ENCODE measurements around the gene EPM2A.
"Not testable (repeated sequence)": the region's sequence is repeated elsewhere in the genome, so short reads cannot be mapped to it uniquely, and the experiment has no call there.

Gene EPM2A

GRCh38 chr6:145742472-145742871, 7.2 kb upstream of the EPM2A start:
- not testable (repeated sequence) for H3K36me3 Mint-ChIP-seq (ENCODE audit: low read depth); H3K27ac Mint-ChIP-seq; H3K4me3 Mint-ChIP-seq; H3K27me3 Mint-ChIP-seq (ENCODE audit: low read depth); H3K4me1 Mint-ChIP-seq (ENCODE audit: low read depth); H3K9me3 Mint-ChIP-seq

DNA sequence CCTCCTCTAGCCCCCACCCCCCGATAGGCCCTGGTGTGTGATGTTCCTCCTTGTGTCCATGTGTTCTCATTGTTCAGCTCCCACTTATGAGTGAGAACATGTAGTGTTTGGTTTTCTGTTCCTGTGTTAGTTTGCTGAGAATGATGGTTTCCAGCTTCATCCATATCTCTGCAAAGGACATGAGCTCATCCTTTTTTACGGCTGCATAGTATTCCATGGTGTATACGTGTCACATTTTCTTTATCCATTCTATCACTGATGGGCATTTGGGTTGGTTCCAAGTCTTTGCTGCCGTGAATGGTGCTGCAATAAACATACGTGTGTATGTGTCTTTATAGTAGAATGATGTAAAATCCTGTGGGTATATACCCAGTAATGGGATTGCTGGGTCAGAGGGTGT, 4.4 kb upstream of the EPM2A start:
- H3K36me3 Mint-ChIP-seq (ENCODE audit: low read depth); H3K4me3 Mint-ChIP-seq; H3K27ac Mint-ChIP-seq; H3K27me3 Mint-ChIP-seq (ENCODE audit: low read depth); H3K9me3 Mint-ChIP-seq; H3K4me1 Mint-ChIP-seq (ENCODE audit: low read depth): not testable (repeated sequence)

- Mint-ChIP-seq H3K4me3 (no peak overlapping the region), H3K36me3 (ENCODE audit: low read depth) (no peaks in the 10 kb centered on the region), H3K27me3 (ENCODE audit: low read depth) (no peaks in the 10 kb centered on the region), H3K9me3 (peaks cover 9% of the 10 kb centered on the region), H3K4me1 (ENCODE audit: low read depth) (peaks cover 4% of the 10 kb centered on the region), H3K27ac (no peak overlapping the region)
Measured at GRCh38 chr6:145738265-145738664, 2.9 kb upstream of the EPM2A start.

GRCh38 chr6:145736661-145737144, 1.4 kb upstream of the EPM2A start:
- peaks cover 9% of the 10 kb centered on the region for H3K9me3 Mint-ChIP-seq
- H3K4me3 Mint-ChIP-seq: peak overlapping the region; percentile 48
- H3K4me1 Mint-ChIP-seq (ENCODE audit: low read depth): peaks cover 4% of the 10 kb centered on the region
- no peaks in the 10 kb centered on the region for H3K36me3 Mint-ChIP-seq (ENCODE audit: low read depth)
- H3K27me3 Mint-ChIP-seq (ENCODE audit: low read depth): no peaks in the 10 kb centered on the region
- no peak overlapping the region for H3K27ac Mint-ChIP-seq

DNA sequence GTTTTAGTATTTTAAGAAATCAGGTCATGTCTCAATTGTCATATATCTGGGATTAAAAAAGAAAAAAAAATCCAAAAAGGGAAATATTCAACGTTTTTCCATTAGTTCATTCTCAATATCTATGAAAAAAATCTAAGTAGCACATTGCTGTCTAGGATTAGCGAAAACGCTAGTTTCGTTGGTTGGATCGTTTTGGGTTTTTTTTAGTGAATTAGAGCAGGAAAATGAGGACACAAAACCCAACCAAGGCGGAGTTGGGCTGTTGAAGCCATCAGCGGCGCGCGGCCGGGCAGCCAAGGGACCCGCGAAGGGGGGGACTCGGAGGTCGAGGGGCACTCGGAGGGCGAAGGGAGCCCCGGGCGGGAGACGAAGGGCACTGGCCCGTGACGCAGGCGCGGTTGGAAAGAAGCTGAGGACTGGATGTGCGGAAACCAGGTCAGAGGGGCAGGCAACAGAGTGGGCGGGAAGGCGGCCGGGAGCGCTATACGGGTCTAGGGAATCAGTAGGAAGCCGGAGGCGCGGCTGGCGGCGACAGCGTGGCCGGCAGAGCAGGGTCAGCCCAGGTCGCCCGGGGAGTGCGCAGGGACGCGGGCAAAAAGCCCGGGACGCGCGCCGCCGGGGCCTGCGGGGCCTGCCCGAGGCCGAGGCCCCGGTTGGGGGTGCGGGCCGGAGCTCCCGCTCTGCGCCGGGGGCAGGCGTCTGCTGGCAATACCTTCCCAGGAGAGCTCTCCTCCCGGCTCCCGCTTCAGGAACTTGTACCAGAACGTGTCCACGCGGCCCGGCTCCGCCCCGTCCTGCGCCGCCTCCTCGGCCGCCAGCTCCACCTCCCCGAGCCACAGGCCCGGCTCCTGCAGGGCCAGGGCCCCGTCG, 599 bp downstream of the EPM2A start:
- Mint-ChIP-seq H3K27ac (peak overlapping the region; percentile 93), H3K4me3 (peak overlapping the region; percentile 92), H3K36me3 (ENCODE audit: low read depth) (no peaks in the 10 kb centered on the region), H3K4me1 (ENCODE audit: low read depth) (peaks cover 4% of the 10 kb centered on the region), H3K27me3 (ENCODE audit: low read depth) (no peaks in the 10 kb centered on the region), H3K9me3 (peaks cover 8% of the 10 kb centered on the region)

DNA sequence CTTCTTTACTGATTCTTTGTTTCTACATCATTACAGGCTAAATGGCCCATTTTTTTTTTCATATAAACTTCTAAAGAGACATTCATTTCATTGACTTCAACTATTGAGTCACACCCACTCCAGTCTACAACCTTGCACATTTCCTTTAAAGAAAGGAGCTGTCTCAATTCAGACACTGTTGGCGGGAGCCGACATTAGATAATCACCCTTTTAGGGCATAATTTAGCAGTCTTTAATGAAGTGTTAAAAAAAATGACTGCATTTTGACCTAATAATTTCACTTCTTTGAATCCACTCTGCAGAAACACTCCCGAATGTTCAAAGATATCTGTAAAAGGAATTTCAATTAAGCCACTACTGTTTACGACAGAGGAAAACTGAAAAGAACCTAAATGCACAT, 1.5 kb downstream of the EPM2A start:
- no peak overlapping the region for H3K4me3 Mint-ChIP-seq
- no peaks in the 10 kb centered on the region for H3K27me3 Mint-ChIP-seq (ENCODE audit: low read depth)
- H3K9me3 Mint-ChIP-seq: peaks cover 11% of the 10 kb centered on the region
- H3K4me1 Mint-ChIP-seq (ENCODE audit: low read depth): peaks cover 4% of the 10 kb centered on the region
- no peak overlapping the region for H3K27ac Mint-ChIP-seq
- no peaks in the 10 kb centered on the region for H3K36me3 Mint-ChIP-seq (ENCODE audit: low read depth)

DNA sequence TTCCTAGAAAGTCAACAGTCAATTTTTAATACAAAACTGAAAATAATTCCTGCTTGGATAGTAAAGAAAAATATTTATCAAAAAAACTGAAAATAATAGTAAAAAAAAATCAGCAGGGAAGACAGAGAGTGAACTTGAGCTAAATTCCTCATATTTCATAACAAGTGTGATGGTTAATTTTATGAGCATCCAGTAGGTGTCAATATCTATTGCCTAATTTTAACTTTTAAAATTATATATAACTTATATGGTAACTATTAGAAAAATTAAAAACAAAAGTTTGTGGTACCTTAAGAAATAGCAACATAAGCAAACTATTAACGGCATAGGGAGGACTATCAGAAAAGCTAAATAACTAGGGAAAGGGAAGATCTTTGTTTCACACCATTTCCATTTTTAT, 2.1 kb downstream of the EPM2A start:
- H3K27ac Mint-ChIP-seq: no peak overlapping the region
- no peaks in the 10 kb centered on the region for H3K36me3 Mint-ChIP-seq (ENCODE audit: low read depth)
- H3K27me3 Mint-ChIP-seq (ENCODE audit: low read depth): no peaks in the 10 kb centered on the region

GRCh38 chr6:145731447-145731846, 3.9 kb downstream of the EPM2A start:
- H3K27me3 Mint-ChIP-seq (ENCODE audit: low read depth): no peaks in the 10 kb centered on the region
- no peak overlapping the region for H3K27ac Mint-ChIP-seq
- H3K4me3 Mint-ChIP-seq: no peak overlapping the region
- peaks cover 11% of the 10 kb centered on the region for H3K9me3 Mint-ChIP-seq
- H3K36me3 Mint-ChIP-seq (ENCODE audit: low read depth): no peaks in the 10 kb centered on the region
- peaks cover 4% of the 10 kb centered on the region for H3K4me1 Mint-ChIP-seq (ENCODE audit: low read depth)

More for the DNA sequence above, 2.1 kb downstream of the EPM2A start:
- Mint-ChIP-seq H3K9me3 (peaks cover 11% of the 10 kb centered on the region), H3K4me1 (ENCODE audit: low read depth) (peaks cover 4% of the 10 kb centered on the region), H3K4me3 (no peak overlapping the region)

DNA sequence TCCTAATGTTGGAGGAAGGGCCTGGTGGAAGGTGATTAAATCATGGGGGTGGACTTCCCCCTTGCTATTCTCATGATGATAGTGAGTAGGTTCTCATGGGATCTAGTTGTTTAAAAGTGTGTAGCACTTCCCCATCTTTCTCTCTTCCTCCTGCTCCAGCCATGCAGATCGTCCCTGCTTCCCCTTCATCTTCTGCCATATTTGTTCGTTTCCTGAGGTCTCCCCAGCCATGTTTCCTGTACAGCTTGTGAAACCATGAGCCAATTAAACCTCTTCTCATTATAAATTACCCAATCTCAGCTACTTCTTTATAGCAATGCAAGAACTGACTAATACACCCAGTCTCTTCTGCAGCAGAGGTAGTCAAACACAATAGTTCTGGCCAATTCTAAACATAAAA, 5.4 kb downstream of the EPM2A start:
- Mint-ChIP-seq H3K27ac (no peak overlapping the region), H3K9me3 (peaks cover 11% of the 10 kb centered on the region), H3K4me1 (ENCODE audit: low read depth) (no peaks in the 10 kb centered on the region), H3K27me3 (ENCODE audit: low read depth) (no peaks in the 10 kb centered on the region), H3K36me3 (ENCODE audit: low read depth) (no peaks in the 10 kb centered on the region), H3K4me3 (no peak overlapping the region)

DNA sequence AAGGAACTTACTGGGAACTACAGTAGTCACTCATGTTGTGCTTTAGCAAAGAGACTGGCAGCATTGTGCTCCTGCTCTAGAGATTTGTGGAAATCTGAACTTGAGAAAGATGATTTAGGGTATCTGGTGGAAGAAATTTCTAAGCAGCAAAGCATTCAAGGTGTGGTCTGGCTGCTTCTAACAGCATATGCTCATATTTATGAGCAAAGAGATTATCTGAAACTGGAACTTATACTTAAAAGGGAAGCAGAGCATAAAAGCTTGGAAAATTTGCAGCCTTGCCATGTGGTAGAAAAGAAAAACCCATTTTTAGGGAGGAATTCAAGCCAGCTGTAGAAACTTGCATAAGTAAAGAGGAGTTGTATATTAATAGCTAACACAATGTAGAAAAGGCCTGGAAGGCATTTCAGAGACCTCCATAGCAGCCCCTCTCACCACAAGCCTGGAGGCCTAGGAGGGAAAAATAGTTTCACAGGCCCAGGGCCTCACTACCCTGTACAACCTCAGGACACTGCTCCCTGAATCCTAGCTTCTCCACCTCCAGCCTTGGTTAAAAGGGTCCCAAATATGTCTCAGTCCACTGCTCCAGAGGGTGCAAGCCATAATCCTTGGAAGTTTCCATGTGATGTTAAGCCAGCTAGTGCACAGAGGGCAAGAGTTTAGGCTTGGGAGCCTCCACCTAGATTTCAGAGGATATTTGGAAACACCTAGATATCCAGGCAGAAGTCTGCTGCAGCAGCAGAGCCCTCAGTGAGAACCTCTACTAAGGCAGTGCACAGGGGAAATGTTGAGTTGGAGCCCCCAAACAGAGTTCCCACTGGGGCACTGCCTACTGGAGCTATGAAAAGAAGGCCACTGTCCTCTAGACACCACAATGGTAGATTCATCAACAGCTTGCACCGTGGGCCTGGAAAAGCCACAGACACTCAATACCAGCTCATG, 6.6 kb downstream of the EPM2A start:
- H3K9me3 Mint-ChIP-seq: peaks cover 11% of the 10 kb centered on the region
- H3K36me3 Mint-ChIP-seq (ENCODE audit: low read depth): no peaks in the 10 kb centered on the region
- H3K27me3 Mint-ChIP-seq (ENCODE audit: low read depth): no peaks in the 10 kb centered on the region
- no peaks in the 10 kb centered on the region for H3K4me1 Mint-ChIP-seq (ENCODE audit: low read depth)
- H3K27ac Mint-ChIP-seq: no peak overlapping the region
- H3K4me3 Mint-ChIP-seq: no peak overlapping the region

GRCh38 chr6:145727817-145728388, 7.4 kb downstream of the EPM2A start:
- Mint-ChIP-seq H3K4me3 (no peak overlapping the region), H3K27me3 (ENCODE audit: low read depth) (no peaks in the 10 kb centered on the region), H3K4me1 (ENCODE audit: low read depth) (no peaks in the 10 kb centered on the region), H3K27ac (no peak overlapping the region), H3K36me3 (ENCODE audit: low read depth) (no peaks in the 10 kb centered on the region), H3K9me3 (peaks cover 11% of the 10 kb centered on the region)

DNA sequence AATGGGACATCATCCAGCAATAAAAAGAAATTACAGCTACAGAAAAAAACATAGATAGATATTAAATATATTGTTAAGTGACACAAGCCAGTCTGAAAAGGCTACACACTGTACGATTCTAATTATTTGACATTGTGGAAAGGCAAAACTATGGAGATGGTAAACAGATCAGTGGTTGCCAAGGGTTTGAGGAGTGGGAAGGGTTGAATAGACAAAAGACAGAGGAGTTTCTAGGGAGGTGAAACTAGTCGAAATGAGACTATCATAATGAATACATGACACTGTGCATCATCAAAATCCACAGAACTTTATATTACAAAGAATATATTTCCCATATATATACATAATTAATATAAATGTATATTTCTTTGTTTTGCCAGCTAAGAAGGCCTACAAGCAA, 9.8 kb downstream of the EPM2A start:
- peaks cover 14% of the 10 kb centered on the region for H3K9me3 Mint-ChIP-seq
- peaks cover 2% of the 10 kb centered on the region for H3K36me3 Mint-ChIP-seq (ENCODE audit: low read depth)
- no peaks in the 10 kb centered on the region for H3K27me3 Mint-ChIP-seq (ENCODE audit: low read depth)
- H3K27ac Mint-ChIP-seq: no peak overlapping the region
- H3K4me1 Mint-ChIP-seq (ENCODE audit: low read depth): no peaks in the 10 kb centered on the region
- no peak overlapping the region for H3K4me3 Mint-ChIP-seq

GRCh38 chr6:145723646-145724045, 11.7 kb downstream of the EPM2A start:
- Mint-ChIP-seq H3K27ac (no peak overlapping the region), H3K27me3 (ENCODE audit: low read depth) (no peaks in the 10 kb centered on the region), H3K9me3 (peaks cover 4% of the 10 kb centered on the region), H3K36me3 (ENCODE audit: low read depth) (peaks cover 2% of the 10 kb centered on the region), H3K4me1 (ENCODE audit: low read depth) (no peaks in the 10 kb centered on the region), H3K4me3 (no peak overlapping the region)

GRCh38 chr6:145722190-145722589, 13.1 kb downstream of the EPM2A start:
- Mint-ChIP-seq H3K9me3 (peaks cover 4% of the 10 kb centered on the region), H3K4me3 (no peak overlapping the region), H3K27ac (no peak overlapping the region), H3K36me3 (ENCODE audit: low read depth) (peaks cover 2% of the 10 kb centered on the region), H3K27me3 (ENCODE audit: low read depth) (no peaks in the 10 kb centered on the region), H3K4me1 (ENCODE audit: low read depth) (no peaks in the 10 kb centered on the region)
